KMS-11 (cell line): Measurements from ENCODE around the gene PCDHGC5.

Experiments used
- H2AFZ ChIP-seq: fragments of 200-600 bp; sonication (generic); 2 replicates; pipeline ENCODE4 v1.6.1; 2016; ENCODE audit warnings: antibody characterized with exemption, mixed run types, low read depth
- H3K27ac ChIP-seq: fragments of 200-600 bp; sonication (generic); 2 replicates; pipeline ENCODE4 v1.6.1; 2016; ENCODE audit warnings: mild to moderate bottlenecking, mixed run types
- H3K27me3 ChIP-seq: fragments of 200-600 bp; sonication (generic); 2 replicates; pipeline ENCODE4 v1.6.1; 2017; ENCODE audit warnings: mild to moderate bottlenecking, low read depth, mixed run types, moderate library complexity; ENCODE audit not compliant: insufficient read depth
- H3K36me3 ChIP-seq: fragments of 200-600 bp; sonication (generic); 2 replicates; pipeline ENCODE4 v1.6.1; 2017; ENCODE audit warnings: mild to moderate bottlenecking, mixed run types; ENCODE audit not compliant: insufficient read depth
- H3K4me1 ChIP-seq: fragments of 200-600 bp; sonication (generic); 2 replicates; pipeline ENCODE4 v1.6.1; 2016; ENCODE audit warnings: mild to moderate bottlenecking, low read depth, mixed run types; ENCODE audit not compliant: poor library complexity, severe bottlenecking
- H3K4me2 ChIP-seq: fragments of 200-600 bp; sonication (generic); 2 replicates; pipeline ENCODE4 v1.7.0; 2016; ENCODE audit warnings: mild to moderate bottlenecking, mixed run types
- H3K4me3 ChIP-seq: fragments of 200-600 bp; sonication (generic); IDR thresholded peaks from 2 replicates; pipeline ENCODE4 v1.6.1; 2017; ENCODE audit warnings: low read depth, low read length, mixed read lengths; ENCODE audit not compliant: insufficient read depth
- H3K79me2 ChIP-seq: fragments of 200-600 bp; sonication (generic); 2 replicates; pipeline ENCODE4 v1.6.1; 2016; ENCODE audit warnings: low read depth, mixed run types; ENCODE audit not compliant: insufficient read depth
- H3K9ac ChIP-seq: fragments of 200-600 bp; sonication (generic); 2 replicates; pipeline ENCODE4 v1.6.1; 2016; ENCODE audit warnings: mild to moderate bottlenecking, mixed run types
- H4K20me1 ChIP-seq: fragments of 200-600 bp; sonication (generic); 2 replicates; pipeline ENCODE4 v1.6.1; 2016; ENCODE audit warnings: mild to moderate bottlenecking, mixed run types; ENCODE audit not compliant: insufficient read depth
- CTCF ChIP-seq: fragments of 200-600 bp; sonication (generic); conservative IDR thresholded peaks from 2 replicates; pipeline ENCODE4 v1.6.1; 2017; ENCODE audit warnings: low read depth, mild to moderate bottlenecking, antibody characterized with exemption, low read length, moderate library complexity, mixed read lengths

Gene PCDHGC5

GRCh38 chr5:141488591-141489561, at the start of gene PCDHGC5:
Gene PCDHGC5 (plus strand): TSS chr5:141489081. CDS start chr5:141489241, 160 bp downstream.
- Histone ChIP-seq H4K20me1 (no peaks in the 10 kb centered on the region), H3K9ac (no peak within 1 kb of the TSS), H3K27ac (no peak within 1 kb of the TSS), H3K79me2 (no peaks in the 10 kb centered on the region), H3K36me3 (no peaks in the 10 kb centered on the region), H3K4me3 (no peak within 1 kb of the TSS), H2AFZ (no peak within 1 kb of the TSS), H3K4me1 (no peaks in the 10 kb centered on the region), H3K4me2 (no peak within 1 kb of the TSS), H3K27me3 (no peaks in the 10 kb centered on the region)
- TF ChIP-seq CTCF, result no peak

- H3K4me2 ChIP-seq, result no peak overlapping the region
- no peak overlapping the region for H2AFZ ChIP-seq
- no peaks in the 10 kb centered on the region for H3K36me3 ChIP-seq
- no peak for TF ChIP-seq CTCF
- no peaks in the 10 kb centered on the region for H3K4me1 ChIP-seq
- no peak overlapping the region for H3K9ac ChIP-seq
- H4K20me1 ChIP-seq, result no peaks in the 10 kb centered on the region
- H3K27me3 ChIP-seq, result no peaks in the 10 kb centered on the region
- H3K27ac ChIP-seq, result no peak overlapping the region
- no peaks in the 10 kb centered on the region for H3K79me2 ChIP-seq
- no peak overlapping the region for H3K4me3 ChIP-seq
Observed at GRCh38 chr5:141439411-141440141, 49.3 kb upstream of the PCDHGC5 start.

- H3K9ac ChIP-seq, result no peak overlapping the region
- H3K36me3 ChIP-seq, result no peaks in the 10 kb centered on the region
- TF ChIP-seq CTCF, result no peak
- H3K4me1 ChIP-seq, result no peaks in the 10 kb centered on the region
- no peaks in the 10 kb centered on the region for H4K20me1 ChIP-seq
- no peak overlapping the region for H3K4me3 ChIP-seq
- H3K4me2 ChIP-seq, result no peak overlapping the region
- no peaks in the 10 kb centered on the region for H3K79me2 ChIP-seq
- H3K27ac ChIP-seq, result no peak overlapping the region
- H3K27me3 ChIP-seq, result no peaks in the 10 kb centered on the region
- H2AFZ ChIP-seq, result no peak overlapping the region
Observed at GRCh38 chr5:141440341-141440740, 48.5 kb upstream of the PCDHGC5 start.

GRCh38 chr5:141441571-141442170, 47.2 kb upstream of the PCDHGC5 start:
- Histone ChIP-seq H3K4me2 (no peak overlapping the region), H3K27me3 (no peaks in the 10 kb centered on the region), H2AFZ (no peak overlapping the region), H3K27ac (no peak overlapping the region), H3K4me3 (no peak overlapping the region), H3K9ac (no peak overlapping the region), H3K36me3 (no peaks in the 10 kb centered on the region), H3K4me1 (no peaks in the 10 kb centered on the region), H4K20me1 (no peaks in the 10 kb centered on the region), H3K79me2 (no peaks in the 10 kb centered on the region)
- TF ChIP-seq CTCF, result no peak
